H9 (cell line): ENCODE results near the gene UTS2. TPM values are rescaled to one million over a fixed set of nuclear protein-coding genes. Genes with fewer than 3 reads are reported as not detected.

Experiments
- DNase-seq: peaks from one replicate; pipeline ENCODE4 v3.0.0-alpha.2; 2017
- H2AFZ ChIP-seq: one replicate; pipeline ENCODE4 v1.6.1; 2013; ENCODE audit warnings: mild to moderate bottlenecking, low read length, control low read depth, moderate library complexity
- H2AK5ac ChIP-seq: 2 replicates; pipeline ENCODE4 v1.6.1; 2013; ENCODE audit warnings: low read length, control low read depth, mixed read lengths; ENCODE audit not compliant: insufficient read length
- H2BK120ac ChIP-seq: one replicate; pipeline ENCODE4 v1.6.1; 2013; ENCODE audit warnings: low read depth, mild to moderate bottlenecking, low read length, control low read depth, inconsistent platforms; ENCODE audit not compliant: poor library complexity, severe bottlenecking
- H2BK12ac ChIP-seq: 2 replicates; pipeline ENCODE4 v1.6.1; 2013; ENCODE audit warnings: low read length, control low read depth, mixed read lengths, low read depth; ENCODE audit not compliant: insufficient read length
- H2BK15ac ChIP-seq: 2 replicates; pipeline ENCODE4 v1.6.1; 2013; ENCODE audit warnings: low read depth, low read length, control low read depth
- H2BK20ac ChIP-seq: one replicate; pipeline ENCODE4 v1.6.1; 2013; ENCODE audit warnings: low read depth, mild to moderate bottlenecking, low read length, control low read depth, inconsistent platforms; ENCODE audit not compliant: poor library complexity, severe bottlenecking
- H2BK5ac ChIP-seq: 2 replicates; pipeline ENCODE4 v1.6.1; 2013; ENCODE audit warnings: low read length, control low read depth, mixed read lengths; ENCODE audit not compliant: insufficient read length
- H3K14ac ChIP-seq: 2 replicates; pipeline ENCODE4 v1.6.1; 2013; ENCODE audit warnings: low read length, control low read depth; ENCODE audit not compliant: insufficient read depth
- H3K18ac ChIP-seq: 2 replicates; pipeline ENCODE4 v1.6.1; 2013; ENCODE audit warnings: low read depth, mild to moderate bottlenecking, mixed read lengths, low read length, control low read depth; ENCODE audit not compliant: insufficient read length
- H3K23ac ChIP-seq: 2 replicates; pipeline ENCODE4 v1.6.1; 2013; ENCODE audit warnings: low read length, control low read depth, mixed read lengths, low read depth; ENCODE audit not compliant: insufficient read length
- H3K23me2 ChIP-seq: 2 replicates; pipeline ENCODE4 v1.6.1; 2013; ENCODE audit warnings: low read depth, mild to moderate bottlenecking, mixed read lengths, low read length, control low read depth; ENCODE audit not compliant: insufficient read length, poor library complexity, severe bottlenecking
- H3K27ac ChIP-seq: 2 replicates; pipeline ENCODE4 v1.5.1; 2013; ENCODE audit warnings: low read length, control low read depth, mixed read lengths, low read depth; ENCODE audit not compliant: insufficient read length
- H3K27me3 ChIP-seq: 2 replicates; pipeline ENCODE4 v1.6.1; 2013; ENCODE audit warnings: low read length, control low read depth, inconsistent platforms; ENCODE audit not compliant: insufficient read depth
- H3K4ac ChIP-seq: 2 replicates; pipeline ENCODE4 v1.6.1; 2013; ENCODE audit warnings: low read depth, mild to moderate bottlenecking, control low read depth, inconsistent platforms, low read length, moderate library complexity
- H3K4me1 ChIP-seq: 2 replicates; pipeline ENCODE4 v1.6.1; 2013; ENCODE audit warnings: low read length, control low read depth, inconsistent platforms; ENCODE audit not compliant: insufficient read depth
- H3K4me2 ChIP-seq: 2 replicates; pipeline ENCODE4 v1.6.1; 2013; ENCODE audit warnings: low read length, control low read depth, mixed read lengths; ENCODE audit not compliant: insufficient read length, insufficient read depth
- H3K56ac ChIP-seq: 2 replicates; pipeline ENCODE4 v1.6.1; 2013; ENCODE audit warnings: low read depth, mild to moderate bottlenecking, mixed read lengths, low read length, control low read depth; ENCODE audit not compliant: insufficient read length
- H3K79me1 ChIP-seq: 2 replicates; pipeline ENCODE4 v1.6.1; 2013; ENCODE audit warnings: low read depth, mild to moderate bottlenecking, moderate library complexity, low read length, control low read depth, inconsistent platforms; ENCODE audit not compliant: insufficient read depth, poor library complexity, severe bottlenecking
- H3K79me2 ChIP-seq: 2 replicates; pipeline ENCODE4 v1.6.1; 2013; ENCODE audit warnings: low read length, control low read depth, inconsistent platforms; ENCODE audit not compliant: insufficient read depth
- H3K9ac ChIP-seq: 2 replicates; pipeline ENCODE4 v1.6.1; 2013; ENCODE audit warnings: low read length, control low read depth, mixed read lengths; ENCODE audit not compliant: insufficient read length; ENCODE audit errors: extremely low read depth
- H3K9me3 ChIP-seq: one replicate; pipeline ENCODE4 v1.6.1; 2013; ENCODE audit warnings: low read depth, low read length, inconsistent platforms; ENCODE audit not compliant: control insufficient read depth
- H3T11ph ChIP-seq: one replicate; pipeline ENCODE4 v1.6.1; 2013; ENCODE audit warnings: mild to moderate bottlenecking, low read length, control low read depth, inconsistent platforms
- H4K20me1 ChIP-seq: one replicate; pipeline ENCODE4 v1.6.1; 2013; ENCODE audit not compliant: control insufficient read depth, insufficient read length, insufficient read depth
- H4K5ac ChIP-seq: 2 replicates; pipeline ENCODE4 v1.6.1; 2013; ENCODE audit warnings: low read depth, mild to moderate bottlenecking, mixed read lengths, low read length, control low read depth; ENCODE audit not compliant: insufficient read length
- H4K8ac ChIP-seq: replicated peaks from 2 replicates; pipeline ENCODE4 v1.6.1; 2013; ENCODE audit warnings: low read length, control low read depth, mixed read lengths, low read depth; ENCODE audit not compliant: insufficient read length
- H4K91ac ChIP-seq: 2 replicates; pipeline ENCODE4 v1.6.1; 2013; ENCODE audit warnings: low read depth, mild to moderate bottlenecking, moderate library complexity, mixed read lengths, low read length, control low read depth; ENCODE audit not compliant: insufficient read length
- H3K27ac Mint-ChIP-seq, 3 experiments: 2 replicates in 2 of 3; 3 replicates in 1 of 3; pipeline ENCODE4 v1.8.0; 2020 to 2021; ENCODE audit warnings: mixed read lengths in 3 of 3, mild to moderate bottlenecking in 1 of 3, moderate library complexity in 1 of 3
- H3K27me3 Mint-ChIP-seq: 2 replicates; pipeline ENCODE4 v1.8.0; 2021; ENCODE audit warnings: low read depth, mild to moderate bottlenecking, moderate library complexity, mixed read lengths
- H3K36me3 Mint-ChIP-seq, 3 experiments: 2 replicates in 2 of 3; 3 replicates in 1 of 3; pipeline ENCODE4 v1.8.0; 2020 to 2021; ENCODE audit warnings: low read depth in 3 of 3, mixed read lengths in 3 of 3; ENCODE audit not compliant: insufficient read depth in 1 of 3
- H3K4me1 Mint-ChIP-seq, 2 experiments: 2 replicates each; pipeline ENCODE4 v1.8.0; 2020; ENCODE audit warnings: mixed read lengths in 2 of 2
- H3K4me3 Mint-ChIP-seq, 2 experiments: 2 replicates in 1 of 2; 3 replicates in 1 of 2; pipeline ENCODE4 v1.8.0; 2020 to 2021; ENCODE audit warnings: mild to moderate bottlenecking in 2 of 2, mixed read lengths in 2 of 2, moderate library complexity in 1 of 2
- H3K9me3 Mint-ChIP-seq, 2 experiments: 2 replicates in 1 of 2; 3 replicates in 1 of 2; pipeline ENCODE4 v1.8.0; 2020; ENCODE audit warnings: mild to moderate bottlenecking in 2 of 2, mixed read lengths in 2 of 2, moderate library complexity in 1 of 2
- CTCF ChIP-seq: fragments of 200-600 bp; sonication (generic); conservative IDR thresholded peaks from 3 replicates; pipeline ENCODE4 v1.8.0; 2021; ENCODE audit warnings: antibody characterized with exemption, mild to moderate bottlenecking
- WGBS: extraction: QIAGEN DNeasy Blood & Tissue Kit; methylation state at CpG from one replicate; pipeline ENCODE4 v1.1.7; 2013; ENCODE audit warnings: missing lambda C conversion rate, low lambda C conversion rate, mixed read lengths; ENCODE audit not compliant: insufficient read length; ENCODE audit errors: extremely low coverage; 5-methylcytosine and 5-hydroxymethylcytosine counted together
- total RNA-seq: library from RNA; stranded (reverse); gene quantifications from 2 replicates; pipeline ENCODE4 v1.2.1, GENCODE V29; 2021

UTS2 gene
- total RNA-seq, 1 experiment from 2014 or later = not detected

- no peak for TF ChIP-seq CTCF
- WGBS = no CpG with 5 or more reads among the region's 7 CpGs
- H3K4me3 Mint-ChIP-seq = no peak overlapping the region
Observed at GRCh38 chr1:7846656-7847055, 6.2 kb downstream of the UTS2 start.

More at GRCh38 chr1:7846656-7847055, 6.2 kb downstream of the UTS2 start:
- H4K91ac ChIP-seq = no peak overlapping the region
- no peaks in the 10 kb centered on the region for H3K79me2 ChIP-seq
- no peak overlapping the region for H2BK12ac ChIP-seq
- no peaks in the 10 kb centered on the region for H3K79me1 ChIP-seq
- no peak overlapping the region for H3K14ac ChIP-seq
- Mint-ChIP-seq H3K4me1 (no peaks in the 10 kb centered on the region), H3K36me3 (no peaks in the 10 kb centered on the region; a peak in 1 of 7 replicates), H3K9me3 (no peaks in the 10 kb centered on the region), H3K27ac (0 out of 7 replicates have a peak overlapping the region, but pooled peaks of 1 of the 3 experiments have one; percentile 4), H3K27me3 (peaks cover 5% of the 10 kb centered on the region)
- H2BK15ac ChIP-seq = no peak overlapping the region
- H3K9me3 ChIP-seq = no peaks in the 10 kb centered on the region
- H3K9ac ChIP-seq = no peak overlapping the region
- no peaks in the 10 kb centered on the region for H4K20me1 ChIP-seq
- H4K8ac ChIP-seq = no peak overlapping the region
- no peak overlapping the region for H3K18ac ChIP-seq
- no peak overlapping the region for H2BK20ac ChIP-seq
- no peak for DNase-seq
- H2AFZ ChIP-seq = no peak overlapping the region
- H2BK5ac ChIP-seq = no peak overlapping the region
- no peak overlapping the region for H3K4ac ChIP-seq
- H3K23me2 ChIP-seq = no peaks in the 10 kb centered on the region
- H2AK5ac ChIP-seq = no peak overlapping the region
- H3K4me1 ChIP-seq = no peaks in the 10 kb centered on the region
- H4K5ac ChIP-seq = no peak overlapping the region
- H3K27ac ChIP-seq = no peak overlapping the region
- H3K56ac ChIP-seq = no peak overlapping the region
- no peaks in the 10 kb centered on the region for H3K27me3 ChIP-seq
- no peak overlapping the region for H3K23ac ChIP-seq
- no peak overlapping the region for H3K4me2 ChIP-seq
- no peak overlapping the region for H2BK120ac ChIP-seq
- H3T11ph ChIP-seq = no peak overlapping the region
